Stromal cell of bone marrow (primary cell): ENCODE data around the gene SLC37A3.

Experiments used
- DNase-seq: peaks from one replicate; pipeline ENCODE4 v3.0.0-alpha.2; 2012; ENCODE audit warnings: low read depth

SLC37A3 gene

DNA sequence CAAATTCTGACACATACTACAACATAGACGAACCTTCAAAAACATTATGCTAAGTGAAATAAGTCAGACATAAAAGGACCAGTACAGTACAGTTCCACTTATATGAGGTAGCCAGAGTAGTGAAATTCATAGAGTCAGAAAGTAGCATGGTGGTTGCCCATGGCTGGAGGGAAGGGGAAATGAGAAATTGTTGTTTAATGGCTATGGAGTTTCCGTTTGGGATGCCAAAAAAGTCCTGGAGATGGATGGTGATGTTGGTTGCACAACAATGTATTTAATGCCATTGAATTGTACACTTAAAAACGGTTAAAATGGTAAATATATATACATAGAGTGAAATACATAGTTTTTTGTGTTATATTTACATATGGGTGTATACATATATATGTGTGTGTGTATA lies 2.1 kb upstream of the SLC37A3 start:
- DNase-seq, result no peak

- no peak for DNase-seq
These were observed 491 bp upstream of the SLC37A3 start for GRCh38 chr7:140398821-140399220.

DNA sequence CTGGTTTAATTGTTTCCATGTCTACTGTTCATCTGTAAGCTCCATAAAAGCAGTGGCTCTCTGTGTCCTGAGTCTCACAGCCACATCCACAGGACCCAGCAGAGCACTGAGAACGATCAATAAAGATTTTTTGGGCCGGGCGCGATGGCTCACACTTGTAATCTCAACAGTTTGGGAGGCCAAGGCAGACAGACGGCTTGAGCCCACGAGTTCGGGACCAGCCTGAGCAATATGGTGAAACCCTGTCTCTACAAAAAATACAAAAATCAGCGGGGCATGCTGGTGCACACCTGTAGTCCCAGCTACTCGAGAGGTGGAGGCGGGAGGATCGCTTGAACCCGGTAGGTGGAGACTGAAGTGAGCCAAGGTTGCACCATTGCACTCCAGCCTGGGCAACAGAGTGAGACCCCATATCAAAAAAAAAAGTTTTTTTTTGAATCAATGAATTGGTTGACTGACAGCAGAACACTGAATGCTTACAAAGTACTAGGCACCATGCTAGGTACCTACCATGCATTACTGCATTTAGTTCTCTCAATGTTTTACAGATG lies 4.5 kb downstream of the SLC37A3 start:
- no peak for DNase-seq

GRCh38 chr7:140391634-140392033 lies 6.7 kb downstream of the SLC37A3 start:
- DNase-seq, result no peak

DNA sequence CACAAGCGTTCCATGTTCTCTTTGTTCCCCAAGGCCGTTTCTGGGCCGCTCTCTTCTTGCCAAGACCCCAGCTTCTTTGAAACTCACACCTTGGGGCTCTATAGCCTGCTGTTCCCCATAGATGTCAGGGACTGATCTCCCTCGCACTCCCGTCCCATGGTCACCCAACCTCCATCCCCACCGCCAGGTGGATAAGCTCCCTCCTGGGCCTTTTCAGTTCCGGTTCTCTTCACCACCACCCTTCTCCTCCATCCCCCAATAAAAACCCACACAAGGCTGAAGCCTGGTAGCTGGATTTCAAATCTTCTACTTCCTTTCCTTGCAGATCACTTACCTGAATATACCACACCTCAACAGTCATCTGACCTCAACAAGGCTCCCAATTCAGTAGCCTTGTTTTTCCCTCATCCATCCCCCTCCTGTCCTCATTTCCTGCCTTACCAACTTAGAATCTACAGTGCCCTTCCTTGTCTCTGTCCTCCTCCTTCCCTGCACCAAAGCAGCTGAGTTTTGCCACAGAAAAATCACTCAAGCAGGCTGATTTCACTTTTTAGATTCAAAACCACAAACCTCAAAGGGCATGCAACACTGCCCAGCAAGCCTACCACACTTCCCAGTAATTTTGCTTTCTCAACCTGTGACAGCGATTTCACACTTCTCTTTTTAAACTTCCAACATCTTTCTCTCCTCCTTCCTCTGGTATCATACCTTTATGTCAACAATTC lies 7.7 kb downstream of the SLC37A3 start:
- peak; percentile 34 for DNase-seq

- no peak for DNase-seq
These were observed 8.3 kb downstream of the SLC37A3 start for GRCh38 chr7:140390034-140390433.

DNA sequence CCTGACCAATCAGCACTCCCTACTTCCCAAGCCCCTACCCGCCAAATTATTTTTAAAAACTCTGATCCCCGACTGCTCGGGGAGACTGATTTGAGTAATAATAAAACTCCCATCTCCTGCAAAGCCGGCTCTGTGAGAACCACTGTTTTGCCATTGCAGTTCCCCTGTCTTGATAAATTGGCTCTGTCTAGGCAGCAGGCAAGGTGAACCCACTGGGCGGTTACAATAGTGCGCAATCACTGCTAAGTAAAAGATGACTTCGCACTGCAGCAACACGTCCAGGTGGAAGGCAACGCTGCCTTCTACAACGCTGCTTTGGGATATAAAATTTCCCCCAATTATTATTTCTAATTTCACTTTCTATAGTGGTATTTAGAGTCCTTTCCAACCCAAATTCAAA lies 8.9 kb downstream of the SLC37A3 start:
- no peak for DNase-seq

- DNase-seq, result no peak
These were observed 13.3 kb downstream of the SLC37A3 start for GRCh38 chr7:140384894-140385545.

- DNase-seq, result no peak
These were observed 14.2 kb downstream of the SLC37A3 start for GRCh38 chr7:140383954-140384713.

DNA sequence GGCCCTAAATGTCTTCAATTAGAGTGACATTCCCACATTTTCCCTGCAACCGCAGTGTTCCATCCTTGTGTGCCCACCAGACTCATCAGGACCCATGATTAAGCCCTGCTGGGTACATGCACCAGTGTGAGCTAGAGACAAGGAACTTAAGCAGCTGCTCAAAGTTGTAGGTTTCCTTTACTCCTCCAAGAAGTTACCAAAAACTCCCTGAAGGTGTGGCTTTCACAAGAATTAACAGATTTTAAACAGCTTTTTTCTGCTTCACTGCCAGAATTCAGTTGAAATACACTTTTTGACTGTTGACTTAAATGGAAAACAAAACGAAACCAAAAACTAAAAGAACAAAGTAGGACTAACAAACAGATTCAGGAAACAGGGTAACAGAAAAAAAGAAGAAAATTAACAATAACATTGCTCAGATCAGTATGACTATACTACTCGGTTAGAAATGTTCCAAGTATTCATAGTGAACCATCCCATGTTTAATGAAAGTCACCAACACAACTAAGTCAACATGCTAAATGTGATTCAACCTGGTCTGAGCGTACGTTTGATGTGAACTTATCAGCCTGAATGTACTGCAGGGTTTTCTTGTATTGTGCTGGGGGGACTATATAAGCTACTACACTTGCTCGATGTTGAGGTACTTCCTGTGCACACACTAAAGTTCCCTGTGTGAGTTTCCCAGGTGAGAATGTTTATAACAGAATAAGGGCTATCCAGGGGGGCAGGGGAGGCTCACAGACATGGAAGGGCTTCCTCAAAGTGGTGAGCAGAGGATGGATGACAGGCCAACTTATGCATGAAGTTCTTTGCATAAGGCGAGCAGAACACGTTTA lies 22.2 kb downstream of the SLC37A3 start:
- DNase-seq, result no peak

DNA sequence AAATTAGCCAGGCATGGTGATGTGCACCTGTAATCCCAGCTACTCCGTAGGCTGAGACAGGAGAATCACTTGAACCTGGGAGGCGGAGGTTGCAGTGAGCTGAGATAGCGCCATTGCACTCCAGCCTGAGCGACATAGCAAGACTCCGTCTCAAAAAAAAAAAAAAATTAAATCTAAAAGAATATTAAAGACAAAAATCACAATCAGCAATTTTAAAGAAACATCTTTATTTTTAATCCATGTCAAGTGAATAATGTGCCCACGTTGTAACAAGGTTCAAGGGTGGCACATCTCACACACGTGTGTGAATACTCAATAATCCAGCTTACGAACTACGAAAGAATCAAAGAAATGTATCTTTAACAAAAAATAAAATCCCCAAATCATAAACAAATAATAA lies 23.0 kb downstream of the SLC37A3 start:
- DNase-seq, result no peak

GRCh38 chr7:140369294-140369693 lies 29.0 kb downstream of the SLC37A3 start:
- DNase-seq, result no peak

GRCh38 chr7:140367528-140367927 lies 30.8 kb downstream of the SLC37A3 start:
- DNase-seq, result no peak

- DNase-seq, result no peak
These were observed 33.5 kb downstream of the SLC37A3 start for GRCh38 chr7:140364819-140365218.

DNA sequence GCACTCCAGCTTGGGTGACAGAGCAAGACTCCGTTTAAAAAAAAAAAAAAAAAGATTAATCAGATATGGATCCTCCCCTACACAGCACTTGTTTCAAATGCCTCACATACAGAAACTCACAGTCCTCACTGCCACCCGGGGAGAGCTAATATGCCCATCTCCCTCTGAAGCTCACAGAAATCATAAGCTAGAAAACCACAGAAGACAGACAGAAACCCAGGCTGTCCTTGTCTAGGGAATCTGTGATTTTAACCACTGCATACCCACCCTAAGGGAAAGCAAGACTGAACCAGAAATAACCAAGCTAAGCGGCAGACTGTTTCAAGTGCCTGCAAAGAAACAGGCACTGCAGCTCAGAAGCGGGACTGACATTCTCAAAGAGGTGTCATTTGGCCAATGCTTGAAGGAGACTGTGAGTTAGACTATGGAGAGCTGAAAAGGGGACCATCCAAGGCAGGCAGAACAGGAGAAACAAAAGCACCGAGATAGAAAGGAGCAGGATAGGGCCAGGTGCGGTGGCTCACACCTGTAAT lies 37.6 kb downstream of the SLC37A3 start:
- no peak for DNase-seq

- DNase-seq, result no peak
These were observed 39.8 kb downstream of the SLC37A3 start for GRCh38 chr7:140358412-140359051.

- no peak for DNase-seq
These were observed 40.3 kb downstream of the SLC37A3 start for GRCh38 chr7:140358024-140358411.

DNA sequence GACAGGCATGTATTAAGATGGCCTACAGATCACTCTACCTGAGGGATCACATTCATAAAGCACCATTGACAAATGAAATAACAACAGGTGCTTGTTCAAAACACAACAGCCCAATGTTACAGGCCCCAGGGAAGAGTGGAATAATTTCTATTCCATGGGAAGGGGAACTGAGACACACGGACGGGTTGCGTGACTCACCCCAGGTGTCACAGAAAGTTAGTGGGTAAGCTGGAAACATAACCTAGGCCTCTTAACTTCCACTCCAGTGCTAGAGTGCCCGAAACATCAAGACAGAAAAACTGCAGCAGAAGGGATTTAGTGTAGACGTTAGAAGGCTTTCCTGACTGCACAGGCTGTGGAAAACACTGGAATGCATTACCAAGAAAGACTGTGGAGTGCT lies 48.3 kb downstream of the SLC37A3 start:
- DNase-seq, result no peak

GRCh38 chr7:140349144-140349771 lies 49.1 kb downstream of the SLC37A3 start:
- DNase-seq, result peak; percentile 29

GRCh38 chr7:140348161-140348849 lies 50.0 kb downstream of the SLC37A3 start:
- DNase-seq, result no peak
